HepG2 (cell line): ENCODE data around the gene SLC43A1. TPM values are rescaled to one million over a fixed set of nuclear protein-coding genes. Genes with fewer than 3 reads are reported as not detected.
A peak's percentile ranks its signal among the peaks of the same experiment; 100 is the strongest.

Experiments
- ATF4 ChIP-seq, 2 experiments: fragments of 450-650 bp in 1 of 2; sonication (generic) in 1 of 2; formaldehyde crosslinking; IDR thresholded peaks; 2 replicates each; pipeline versions ENCODE4 v1.5.0 to v1.8.0; 2020 to 2022; ENCODE audit warnings: mild to moderate bottlenecking in 1 of 2, missing genetic modification reagents in 1 of 2
- FOXJ3 ChIP-seq: sonication (generic); formaldehyde crosslinking; IDR thresholded peaks from 2 replicates; pipeline ENCODE4 v1.4.0; 2020; ENCODE audit warnings: missing genetic modification reagents, mild to moderate bottlenecking, borderline replicate concordance
- GMEB1 ChIP-seq: sonication (generic); formaldehyde crosslinking; IDR thresholded peaks from 2 replicates; pipeline ENCODE4 v1.5.1; 2020; ENCODE audit warnings: missing genetic modification reagents, mild to moderate bottlenecking, borderline replicate concordance
- PRDM10 ChIP-seq: sonication (generic); formaldehyde crosslinking; IDR thresholded peaks from 2 replicates; pipeline ENCODE4 v1.4.0; 2020; ENCODE audit warnings: low read depth, missing genetic modification reagents
- SOX13 ChIP-seq, 3 experiments: fragments of 450-650 bp in 1 of 3; sonication (generic) in 1 of 3; formaldehyde crosslinking in 1 of 3; IDR thresholded peaks in 2 of 3; conservative IDR thresholded peaks in 1 of 3; 2 replicates each; pipeline versions ENCODE4 v1.5.0 to v1.6.1; 2016 to 2020; ENCODE audit warnings: antibody characterized with exemption in 1 of 3, mild to moderate bottlenecking in 1 of 3, missing compliant biosample characterization in 1 of 3, missing genetic modification reagents in 1 of 3, moderate library complexity in 1 of 3
- THAP9 ChIP-seq: sonication (generic); formaldehyde crosslinking; IDR thresholded peaks from 2 replicates; pipeline ENCODE4; 2020; ENCODE audit warnings: missing genetic modification reagents, mild to moderate bottlenecking, borderline replicate concordance
- THRA ChIP-seq: sonication (generic); formaldehyde crosslinking; IDR thresholded peaks from 2 replicates; pipeline ENCODE4 v1.4.0; 2020; ENCODE audit warnings: missing genetic modification reagents, borderline replicate concordance
- XRCC5 ChIP-seq: fragments of 200-400 bp; formaldehyde crosslinking; optimal IDR thresholded peaks from 2 replicates; pipeline ENCODE3; 2017; ENCODE audit warnings: mild to moderate bottlenecking, low read length
- ZBTB10 ChIP-seq: sonication (generic); formaldehyde crosslinking; IDR thresholded peaks from 2 replicates; pipeline ENCODE4 v1.4.0; 2020; ENCODE audit warnings: missing genetic modification reagents, borderline replicate concordance
- ZNF253 ChIP-seq: sonication (generic); formaldehyde crosslinking; IDR thresholded peaks from 2 replicates; pipeline ENCODE4 v1.8.0; 2022; ENCODE audit warnings: mild to moderate bottlenecking, missing genetic modification reagents, borderline replicate concordance
- polyA plus RNA-seq, 8 experiments: library from polyadenylated mRNA; depleted of rRNA in 3 of 8; stranded (reverse) in 7 of 8; unstranded in 1 of 8; fragments of >200 nt; fragmentation: Illumina TruSeq in 4 of 8; extraction: Trizol in 4 of 8; gene quantifications; 2 replicates each; pipeline versions ENCODE4 v1.2.1 to v1.2.3, GENCODE V29; 2011 to 2016; ENCODE audit warnings: low read depth in 4 of 8, missing spikeins in 1 of 8, mixed read lengths in 1 of 8; ENCODE audit not compliant: insufficient read depth in 1 of 8
- total RNA-seq, 5 experiments: library from RNA; depleted of rRNA; stranded (reverse); fragments of >200 nt; fragmentation: Illumina TruSeq; extraction: Trizol; gene quantifications; 2 replicates each; pipeline ENCODE4 v1.2.3, GENCODE V29; 2016; ENCODE audit warnings: low read depth in 1 of 5

The SLC43A1 gene
- total and polyA plus RNA-seq, 2 of the 13 experiments (the other 11 are each of a cell fraction or from before 2014, with no cell fraction given) = 72.3 to 87.6 TPM

- TF ChIP-seq GMEB1 (CRISPR knock-in tag) (peak; percentile 80; the same call in 1 of the 2 replicates), SOX13 (IDR thresholded peaks at IDR 0.05) (no peak; the same call in 1 of the 2 replicates), SOX13 (CRISPR knock-in tag; conservative IDR thresholded peaks at IDR 0.05 in 1 of 2, IDR thresholded peaks at IDR 0.05 in 1 of 2) (peak in 1 of 2 experiments; percentile 43; a peak in 2 of 4 replicates), THAP9 (CRISPR knock-in tag) (peak; percentile 74; the same call in 1 of the 2 replicates), FOXJ3 (CRISPR knock-in tag) (peak; percentile 80; the same call in 1 of the 2 replicates), ATF4 (CRISPR knock-in tag; IDR thresholded peaks at IDR 0.05) (peak in 1 of 2 experiments; percentile 66; a peak in 1 of 4 replicates), XRCC5 (peak; percentile 91), ZBTB10 (CRISPR knock-in tag) (peak; percentile 54; the same call in 1 of the 2 replicates), THRA (CRISPR knock-in tag) (peak; percentile 35; the same call in 1 of the 2 replicates), PRDM10 (peak; percentile 43; the same call in 1 of the 2 replicates), ZNF253 (no peak)
These were observed 15.3 kb upstream of the SLC43A1 start, which contains the start of gene TIMM10 (continued) for GRCh38 chr11:57530596-57531507.
